ENCODE results near the gene MBNL3.

Gene MBNL3

GRCh38 chrX:132428896-132429295 lies 59.9 kb downstream of the MBNL3 start:
- H3K4me3 ChIP-seq (ENCODE audit: low read length) = no peak overlapping the region
- DNase-seq (ENCODE audit: low read depth, low spot score) = no peak

GRCh38 chrX:132426695-132427281 lies 62.0 kb downstream of the MBNL3 start:
- H3K4me3 ChIP-seq (ENCODE audit: low read length) = no peak overlapping the region
- no peak for DNase-seq (ENCODE audit: low read depth, low spot score)

- DNase-seq (ENCODE audit: low read depth, low spot score) = no peak
- no peak overlapping the region for H3K4me3 ChIP-seq (ENCODE audit: low read length)
Observed at GRCh38 chrX:132425744-132426318, 63.0 kb downstream of the MBNL3 start.

GRCh38 chrX:132423323-132423722 lies 65.5 kb downstream of the MBNL3 start:
- H3K4me3 ChIP-seq (ENCODE audit: low read length) = no peak overlapping the region
- DNase-seq (ENCODE audit: low read depth, low spot score) = no peak

- H3K4me3 ChIP-seq (ENCODE audit: low read length) = no peak overlapping the region
- DNase-seq (ENCODE audit: low read depth, low spot score) = no peak
Observed at GRCh38 chrX:132415012-132415411, 73.8 kb downstream of the MBNL3 start.

GRCh38 chrX:132414404-132414803 lies 74.4 kb downstream of the MBNL3 start:
- DNase-seq (ENCODE audit: low read depth, low spot score) = no peak
- H3K4me3 ChIP-seq (ENCODE audit: low read length) = no peak overlapping the region

GRCh38 chrX:132413459-132413858 lies 75.4 kb downstream of the MBNL3 start:
- no peak overlapping the region for H3K4me3 ChIP-seq (ENCODE audit: low read length)
- no peak for DNase-seq (ENCODE audit: low read depth, low spot score)

- DNase-seq (ENCODE audit: low read depth, low spot score) = no peak
- H3K4me3 ChIP-seq (ENCODE audit: low read length) = no peak overlapping the region
Observed at GRCh38 chrX:132412208-132412607, 76.6 kb downstream of the MBNL3 start.

GRCh38 chrX:132411310-132411977 lies 77.4 kb downstream of the MBNL3 start:
- no peak overlapping the region for H3K4me3 ChIP-seq (ENCODE audit: low read length)
- no peak for DNase-seq (ENCODE audit: low read depth, low spot score)

GRCh38 chrX:132409780-132410556 lies 78.9 kb downstream of the MBNL3 start:
- H3K4me3 ChIP-seq (ENCODE audit: low read length) = no peak overlapping the region
- DNase-seq (ENCODE audit: low read depth, low spot score) = no peak

- no peak for DNase-seq (ENCODE audit: low read depth, low spot score)
- no peak overlapping the region for H3K4me3 ChIP-seq (ENCODE audit: low read length)
Observed at GRCh38 chrX:132407691-132408090, 81.1 kb downstream of the MBNL3 start.

GRCh38 chrX:132406106-132406505 lies 82.7 kb downstream of the MBNL3 start:
- H3K4me3 ChIP-seq (ENCODE audit: low read length) = no peak overlapping the region
- no peak for DNase-seq (ENCODE audit: low read depth, low spot score)

- no peak for DNase-seq (ENCODE audit: low read depth, low spot score)
- H3K4me3 ChIP-seq (ENCODE audit: low read length) = no peak overlapping the region
Observed at GRCh38 chrX:132404266-132404665, 84.6 kb downstream of the MBNL3 start.

- no peak overlapping the region for H3K4me3 ChIP-seq (ENCODE audit: low read length)
- DNase-seq (ENCODE audit: low read depth, low spot score) = no peak
Observed at GRCh38 chrX:132401935-132402334, 86.9 kb downstream of the MBNL3 start.

GRCh38 chrX:132400706-132401105 lies 88.1 kb downstream of the MBNL3 start:
- no peak overlapping the region for H3K4me3 ChIP-seq (ENCODE audit: low read length)
- no peak for DNase-seq (ENCODE audit: low read depth, low spot score)

GRCh38 chrX:132395645-132396044 lies 93.2 kb downstream of the MBNL3 start:
- DNase-seq (ENCODE audit: low read depth, low spot score) = no peak
- no peak overlapping the region for H3K4me3 ChIP-seq (ENCODE audit: low read length)

- DNase-seq (ENCODE audit: low read depth, low spot score) = no peak
- H3K4me3 ChIP-seq (ENCODE audit: low read length) = no peak overlapping the region
Observed at GRCh38 chrX:132395026-132395425, 93.8 kb downstream of the MBNL3 start.

- no peak overlapping the region for H3K4me3 ChIP-seq (ENCODE audit: low read length)
- no peak for DNase-seq (ENCODE audit: low read depth, low spot score)
Observed at GRCh38 chrX:132394591-132394990, 94.2 kb downstream of the MBNL3 start.

GRCh38 chrX:132393992-132394391 lies 94.8 kb downstream of the MBNL3 start:
- no peak overlapping the region for H3K4me3 ChIP-seq (ENCODE audit: low read length)

GRCh38 chrX:132393485-132393884 lies 95.4 kb downstream of the MBNL3 start:
- no peak overlapping the region for H3K4me3 ChIP-seq (ENCODE audit: low read length)
- no peak for DNase-seq (ENCODE audit: low read depth, low spot score)

More at GRCh38 chrX:132393992-132394391, 94.8 kb downstream of the MBNL3 start:
- DNase-seq (ENCODE audit: low read depth, low spot score) = no peak
